Esophagus squamous epithelium (tissue), 5 donors: Measurements from ENCODE around the gene MTSS2. TPM values are rescaled to one million over a fixed set of nuclear protein-coding genes. Genes with fewer than 3 reads are reported as not detected.
A peak's percentile ranks its signal among the peaks of the same experiment; 100 is the strongest.
"Not testable (repeated sequence)": the region's sequence is repeated elsewhere in the genome, so short reads cannot be mapped to it uniquely, and the experiment has no call there.

Experiments used
- DNase-seq: peaks from one replicate; lab custom pipeline; 2025; lab: John Stamatoyannopoulos, UW
- H3K27ac ChIP-seq, 4 donors: fragments of 200-600 bp; sonication (generic); one replicate each; pipeline ENCODE4 v1.5.1; 2016 to 2019; ENCODE audit warnings: mild to moderate bottlenecking in 1 of 4
- H3K27me3 ChIP-seq, 4 donors: fragments of 200-600 bp; sonication (generic); 1 replicate in 3 of 4; 2 replicates in 1 of 4; pipeline versions ENCODE4 v1.5.1 to v1.6.0; 2017 to 2021; ENCODE audit warnings: antibody characterized with exemption in 1 of 4
- H3K36me3 ChIP-seq, 3 donors: fragments of 200-600 bp; sonication (generic); one replicate each; pipeline ENCODE4 v1.5.1; 2016 to 2019
- H3K4me1 ChIP-seq, 3 donors: fragments of 200-600 bp; sonication (generic); one replicate each; pipeline ENCODE4 v1.5.1; 2017 to 2019
- H3K4me3 ChIP-seq, 4 donors: fragments of 200-600 bp; sonication (generic); 1 replicate in 3 of 4; 2 replicates in 1 of 4; pipeline ENCODE4 v1.5.1; 2016 to 2019; ENCODE audit warnings: mild to moderate bottlenecking in 2 of 4, moderate library complexity in 1 of 4
- H3K9me3 ChIP-seq, 3 donors: fragments of 200-600 bp; sonication (generic); one replicate each; pipeline ENCODE4 v1.5.1; 2016 to 2019
- POLR2A ChIP-seq, 4 donors: fragments of 450-650 bp; IDR thresholded peaks; one replicate each; pipeline ENCODE4 v1.6.1; 2017; ENCODE audit warnings: antibody characterized with exemption in 4 of 4, mild to moderate bottlenecking in 4 of 4, moderate library complexity in 3 of 4
- WGBS, 2 donors: methylation state at CpG; one replicate each; pipeline ENCODE4 v1.1.5; 2018; 5-methylcytosine and 5-hydroxymethylcytosine counted together
- intact Hi-C: fragments of 100-400 bp; cut with DNase I; formaldehyde crosslinking; loops from one replicate; pipeline ENCODE4 v1.15.0; 2022
- total RNA-seq, 4 donors: library from RNA; depleted of rRNA; stranded (reverse); fragments of >200 nt; gene quantifications; one replicate each; pipeline ENCODE4 v1.1.0, GENCODE V29; 2016
- TF ChIP-seq, protein P1 (sequence below), 6 experiments: fragments of 450-650 bp in 4 of 6; fragments of 200-600 bp in 2 of 6; sonication (generic) in 2 of 6; IDR thresholded peaks; one replicate each; pipeline ENCODE4 v1.5.1; 2016 to 2019; ENCODE audit warnings: antibody characterized with exemption in 6 of 6, mild to moderate bottlenecking in 4 of 6, moderate library complexity in 4 of 6
- donor health status: DM: yes; HTN: yes; CAD: no.

MTSS2 gene
- total RNA-seq, 4 donors from 2014 or later: 15.5 to 39.7 (median 27.5) TPM

DNA sequence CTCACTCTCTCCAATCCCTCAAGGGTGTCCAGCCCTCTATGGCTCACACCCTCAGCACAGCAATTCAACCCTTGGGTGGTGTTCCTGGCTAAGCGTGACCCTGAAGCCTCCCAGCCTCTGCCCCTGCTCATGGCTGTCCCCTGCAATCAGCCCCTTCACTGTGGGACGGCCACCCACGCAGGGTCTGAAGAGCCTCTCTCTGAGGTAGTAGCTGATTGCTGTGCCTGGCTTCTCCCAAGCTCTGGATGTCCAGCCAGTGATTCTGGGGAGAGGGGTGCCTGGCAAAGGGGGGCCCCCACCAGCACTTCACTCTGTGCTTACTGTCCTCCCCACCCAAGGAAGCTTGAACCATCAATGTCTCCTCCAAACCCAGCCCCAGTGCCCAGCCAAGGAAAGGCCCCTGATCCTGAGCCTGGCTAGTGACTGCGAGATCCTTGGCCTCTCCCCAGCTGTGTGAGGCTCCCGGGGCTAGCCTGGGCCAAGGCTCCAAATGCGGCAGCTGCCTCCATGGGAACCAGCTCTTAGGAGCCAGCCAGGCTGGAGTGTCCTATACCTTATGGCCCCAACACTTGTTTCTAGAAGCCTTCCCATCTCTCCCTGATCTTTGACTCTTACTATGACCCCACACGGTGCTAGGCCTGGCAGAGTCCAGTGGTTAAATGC is 9.9 kb downstream of the MTSS2 start:
- Histone ChIP-seq H3K9me3 (no peaks in the 10 kb centered on the region), H3K27me3 (no peaks in the 10 kb centered on the region), H3K4me1 (peaks cover 0 to 24% (median 9%) of the 10 kb centered on the region in 3 donors), H3K4me3 (no peak overlapping the region), H3K36me3 (peaks cover 30 to 100% (median 46%) of the 10 kb centered on the region in 3 donors), H3K27ac (peak overlapping the region in 3 of 4 donors; percentile 7 to 52 (median 20))
- DNase-seq: no peak
- TF ChIP-seq POLR2A (IDR thresholded peaks at IDR 0.05): no peak
- TF ChIP-seq, protein P1, sequence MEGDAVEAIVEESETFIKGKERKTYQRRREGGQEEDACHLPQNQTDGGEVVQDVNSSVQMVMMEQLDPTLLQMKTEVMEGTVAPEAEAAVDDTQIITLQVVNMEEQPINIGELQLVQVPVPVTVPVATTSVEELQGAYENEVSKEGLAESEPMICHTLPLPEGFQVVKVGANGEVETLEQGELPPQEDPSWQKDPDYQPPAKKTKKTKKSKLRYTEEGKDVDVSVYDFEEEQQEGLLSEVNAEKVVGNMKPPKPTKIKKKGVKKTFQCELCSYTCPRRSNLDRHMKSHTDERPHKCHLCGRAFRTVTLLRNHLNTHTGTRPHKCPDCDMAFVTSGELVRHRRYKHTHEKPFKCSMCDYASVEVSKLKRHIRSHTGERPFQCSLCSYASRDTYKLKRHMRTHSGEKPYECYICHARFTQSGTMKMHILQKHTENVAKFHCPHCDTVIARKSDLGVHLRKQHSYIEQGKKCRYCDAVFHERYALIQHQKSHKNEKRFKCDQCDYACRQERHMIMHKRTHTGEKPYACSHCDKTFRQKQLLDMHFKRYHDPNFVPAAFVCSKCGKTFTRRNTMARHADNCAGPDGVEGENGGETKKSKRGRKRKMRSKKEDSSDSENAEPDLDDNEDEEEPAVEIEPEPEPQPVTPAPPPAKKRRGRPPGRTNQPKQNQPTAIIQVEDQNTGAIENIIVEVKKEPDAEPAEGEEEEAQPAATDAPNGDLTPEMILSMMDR (IDR thresholded peaks at IDR 0.05): no peak
- intact Hi-C loops: loop anchor here (5.0 kb wide), 1 partner anchor 96 kb away; no protein-coding TSS in a partner anchor
- WGBS, 2 donors: 71 to 76% methylated on average over 3 to 5 of the region's 7 CpGs

DNA sequence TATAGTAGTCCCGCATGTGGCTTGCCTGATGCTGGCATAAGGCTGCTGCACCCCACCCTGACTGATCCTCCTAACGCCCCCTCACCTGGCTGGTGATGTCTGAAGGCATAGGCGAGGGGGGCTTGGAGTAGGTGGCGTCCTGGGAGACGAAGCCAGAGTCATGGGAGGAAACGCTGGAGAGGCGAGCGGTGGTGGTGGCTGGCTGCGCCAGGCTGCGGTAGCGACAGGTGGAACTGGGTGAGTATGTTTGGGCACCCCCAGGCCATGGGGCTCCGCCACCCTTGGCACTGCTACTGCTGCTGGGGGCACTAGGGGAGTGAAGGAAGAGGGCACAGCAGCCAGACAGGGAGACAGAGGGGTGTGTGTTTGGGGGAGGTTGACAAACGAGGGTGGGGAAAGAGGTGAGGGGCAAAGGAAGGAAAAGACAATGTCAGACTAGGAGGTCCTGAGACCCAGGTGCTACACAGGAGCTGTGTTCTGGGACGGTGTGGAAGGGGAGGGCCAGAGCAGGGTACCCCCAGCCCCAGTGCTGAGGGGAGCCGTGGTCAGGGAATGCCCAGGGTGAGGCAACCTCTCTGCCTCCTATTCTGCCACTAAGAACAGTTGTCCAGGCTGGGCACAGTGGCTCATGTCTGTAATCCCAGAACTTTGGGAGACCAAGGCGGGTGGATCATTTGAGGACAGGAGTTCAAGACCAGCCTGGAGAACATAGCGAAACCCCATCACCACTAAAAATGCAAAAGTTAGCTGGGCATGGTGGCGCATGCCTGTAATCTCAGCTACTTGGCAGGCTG is 11.4 kb downstream of the MTSS2 start:
- H3K4me3 ChIP-seq: no peak overlapping the region
- WGBS, 2 donors: 78 to 82% methylated on average over 17 to 18 of the region's 18 CpGs
- peak overlapping the region in 2 of 4 donors; percentile 7 to 11 for H3K27ac ChIP-seq
- intact Hi-C loops: loop anchor here (5.0 kb wide), 1 partner anchor 98 kb away; no protein-coding TSS in a partner anchor
- no peak for DNase-seq
- H3K27me3 ChIP-seq: no peaks in the 10 kb centered on the region
- no peaks in the 10 kb centered on the region for H3K9me3 ChIP-seq
- H3K36me3 ChIP-seq: peaks cover 28 to 100% (median 41%) of the 10 kb centered on the region in 3 donors
- peaks cover 0 to 10% (median 0%) of the 10 kb centered on the region in 3 donors for H3K4me1 ChIP-seq
- no peak for TF ChIP-seq POLR2A (IDR thresholded peaks at IDR 0.05)
- TF ChIP-seq, protein P1 (IDR thresholded peaks at IDR 0.05): no peak

DNA sequence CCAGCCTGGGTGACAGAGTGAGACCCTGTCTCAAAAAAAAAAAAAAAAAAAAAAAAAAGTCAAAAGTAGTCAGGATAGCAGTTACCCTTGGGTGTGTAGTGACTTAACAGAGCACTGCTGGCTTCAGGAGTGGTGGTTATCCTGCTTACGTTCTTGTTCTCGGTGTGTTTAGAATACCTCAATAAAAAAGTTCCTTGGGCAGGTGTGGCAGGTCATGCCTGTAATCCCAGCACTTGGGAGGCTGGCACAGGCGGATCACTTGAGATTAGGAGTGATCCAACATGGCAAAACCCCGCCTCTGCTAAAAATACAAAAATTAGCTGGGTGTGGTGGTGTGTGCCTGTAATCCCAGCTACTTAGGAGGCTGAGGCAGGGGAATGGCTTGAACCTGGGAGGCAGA is 14.9 kb downstream of the MTSS2 start:
- H3K9me3 ChIP-seq, H3K4me3 ChIP-seq, H3K27ac ChIP-seq, DNase-seq, H3K27me3 ChIP-seq, H3K4me1 ChIP-seq, intact Hi-C loops: not testable (repeated sequence)
- 63 to 80% methylated on average over 3 to 4 of the region's 4 CpGs for WGBS, 2 donors
- peaks cover 6 to 100% (median 19%) of the 10 kb centered on the region in 3 donors for H3K36me3 ChIP-seq

DNA sequence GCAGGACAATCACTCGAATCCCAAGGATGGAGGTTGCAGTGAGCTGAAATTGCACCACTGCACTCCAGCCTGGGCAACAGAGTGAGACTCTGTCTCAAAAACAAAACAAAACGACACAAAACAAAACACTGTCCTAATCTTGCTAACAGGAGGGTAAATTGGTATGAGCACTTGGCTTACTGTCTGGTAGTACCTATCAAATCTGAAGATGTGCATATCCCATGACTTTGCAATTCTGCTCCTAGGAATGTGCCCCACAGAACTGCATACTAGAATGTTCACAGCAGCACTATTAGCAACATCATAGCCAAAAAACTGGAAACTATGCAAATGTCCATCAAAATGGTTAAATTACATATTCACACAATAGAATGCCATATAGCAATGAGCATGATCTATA is 15.7 kb downstream of the MTSS2 start:
- TF ChIP-seq, protein P1 (IDR thresholded peaks at IDR 0.05): no peak
- TF ChIP-seq POLR2A (IDR thresholded peaks at IDR 0.05): no peak
- Histone ChIP-seq H3K4me3 (no peak overlapping the region), H3K27me3 (no peaks in the 10 kb centered on the region), H3K27ac (no peak overlapping the region), H3K36me3 (peaks cover 13 to 100% (median 22%) of the 10 kb centered on the region in 3 donors), H3K9me3 (no peaks in the 10 kb centered on the region), H3K4me1 (no peaks in the 10 kb centered on the region)
- intact Hi-C loops: no loop called here
- 81 to 90% methylated on average over 2 of the region's 2 CpGs for WGBS, 2 donors
- no peak for DNase-seq

DNA sequence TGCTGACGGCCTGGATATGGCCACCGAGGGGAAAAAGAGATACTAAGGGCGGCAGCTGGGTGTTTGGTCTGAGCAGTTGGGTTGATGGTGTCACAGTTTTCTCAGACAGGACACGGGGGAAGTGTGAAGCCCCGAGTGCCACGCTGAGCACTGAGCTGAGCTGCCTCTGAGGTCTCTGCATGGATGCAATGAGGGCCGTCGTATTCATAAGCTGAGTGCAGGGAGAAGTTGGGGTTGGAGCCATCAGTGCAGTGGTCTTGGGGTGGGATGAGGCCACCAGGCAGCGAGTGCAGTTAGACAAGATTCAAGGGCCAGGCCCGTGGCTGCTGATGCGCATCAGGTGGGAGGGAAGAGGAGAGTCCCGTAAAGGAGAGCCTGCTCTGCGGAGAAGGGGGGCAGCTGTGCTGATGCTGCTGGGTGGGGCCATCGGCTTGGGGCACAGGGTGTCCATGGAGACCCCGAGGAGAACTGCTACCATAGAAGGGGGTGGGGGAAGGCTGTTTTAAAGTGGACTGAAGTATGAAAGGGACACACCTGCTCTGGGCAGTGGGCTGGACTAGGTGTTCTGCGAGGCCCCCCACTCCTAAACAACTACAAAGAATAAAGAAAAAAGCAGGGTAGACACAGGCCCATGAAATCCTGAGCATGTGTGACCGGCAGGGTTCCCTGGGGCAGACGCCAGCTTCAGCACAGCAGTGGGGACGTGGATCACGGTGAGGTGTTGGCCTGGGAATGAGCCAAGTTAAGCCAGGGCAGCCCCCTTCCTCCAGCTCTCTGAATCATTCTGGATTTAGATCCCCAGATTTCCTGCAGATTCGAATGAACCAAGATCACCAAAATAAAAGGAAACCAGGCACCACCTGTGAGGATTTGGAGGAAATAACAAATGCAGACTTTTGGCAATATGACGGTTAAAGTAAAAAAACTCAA is 19.8 kb downstream of the MTSS2 start:
- Histone ChIP-seq H3K27me3 (no peaks in the 10 kb centered on the region), H3K9me3 (no peaks in the 10 kb centered on the region), H3K4me3 (no peak overlapping the region), H3K4me1 (peaks cover 0 to 17% (median 0%) of the 10 kb centered on the region in 3 donors), H3K36me3 (peaks cover 35 to 97% (median 45%) of the 10 kb centered on the region in 3 donors), H3K27ac (no peak overlapping the region)
- intact Hi-C loops: no loop called here
- TF ChIP-seq POLR2A (IDR thresholded peaks at IDR 0.05): no peak
- TF ChIP-seq, protein P1 (IDR thresholded peaks at IDR 0.05): no peak
- DNase-seq: no peak
- 79 to 84% methylated on average over 21 to 22 of the region's 22 CpGs for WGBS, 2 donors
